Limb (tissue), 2 donors: Measurements from ENCODE around the gene KCNIP3.
"Not testable (repeated sequence)": the region's sequence is repeated elsewhere in the genome, so short reads cannot be mapped to it uniquely, and the experiment has no call there.

Source experiments
- DNase-seq, 2 donors: peaks; one replicate each; pipeline ENCODE4 v3.0.0-alpha.2; 2016; ENCODE audit errors: extremely low spot score in 2 of 2

The KCNIP3 gene

DNA sequence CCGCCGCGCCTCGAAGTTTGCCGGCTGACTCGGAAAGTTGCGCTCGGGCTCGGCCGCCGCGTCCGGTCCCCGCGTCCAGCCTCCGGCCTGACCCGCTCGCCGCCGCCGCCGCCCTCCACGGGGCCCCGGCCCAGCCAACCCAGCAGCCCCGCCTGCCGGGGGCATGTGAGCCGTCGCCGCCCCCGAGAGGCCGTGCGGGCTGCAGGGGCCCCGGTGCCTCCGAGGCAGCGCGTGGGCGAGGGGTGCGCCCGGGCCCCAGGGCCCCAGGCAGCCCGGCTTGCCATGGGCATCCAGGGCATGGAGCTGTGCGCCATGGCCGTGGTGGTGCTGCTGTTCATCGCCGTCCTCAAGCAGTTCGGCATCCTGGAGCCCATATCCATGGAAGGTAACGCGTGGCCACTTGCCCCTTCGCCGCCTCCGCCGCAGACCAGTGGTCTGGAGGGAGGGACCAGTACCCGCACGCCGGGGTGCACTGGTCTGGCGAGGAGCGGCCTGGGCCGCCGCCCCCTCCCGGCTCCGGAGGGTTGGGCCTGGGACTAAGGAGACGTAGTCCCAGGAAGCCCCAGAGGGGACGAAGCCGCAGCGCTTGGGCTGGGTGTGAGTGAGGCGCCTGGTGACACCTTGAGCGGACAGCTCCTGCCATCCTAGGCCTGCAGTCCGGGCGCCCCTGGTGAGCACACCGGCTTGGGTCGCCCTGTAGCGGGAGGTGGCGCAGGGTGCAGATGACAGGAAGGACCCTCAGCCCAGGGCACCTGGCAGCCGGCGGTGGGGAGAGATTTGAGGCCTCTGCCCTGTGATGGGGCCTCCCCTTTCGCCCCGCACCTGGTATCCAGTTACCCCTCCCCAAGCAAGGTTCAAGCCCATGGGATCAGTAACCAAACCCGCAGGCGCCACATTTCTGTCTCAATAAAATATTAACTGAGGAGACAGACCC, 49.9 kb downstream of the KCNIP3 start:
- peak in 1 of 2 donors; percentile 53 for DNase-seq

DNA sequence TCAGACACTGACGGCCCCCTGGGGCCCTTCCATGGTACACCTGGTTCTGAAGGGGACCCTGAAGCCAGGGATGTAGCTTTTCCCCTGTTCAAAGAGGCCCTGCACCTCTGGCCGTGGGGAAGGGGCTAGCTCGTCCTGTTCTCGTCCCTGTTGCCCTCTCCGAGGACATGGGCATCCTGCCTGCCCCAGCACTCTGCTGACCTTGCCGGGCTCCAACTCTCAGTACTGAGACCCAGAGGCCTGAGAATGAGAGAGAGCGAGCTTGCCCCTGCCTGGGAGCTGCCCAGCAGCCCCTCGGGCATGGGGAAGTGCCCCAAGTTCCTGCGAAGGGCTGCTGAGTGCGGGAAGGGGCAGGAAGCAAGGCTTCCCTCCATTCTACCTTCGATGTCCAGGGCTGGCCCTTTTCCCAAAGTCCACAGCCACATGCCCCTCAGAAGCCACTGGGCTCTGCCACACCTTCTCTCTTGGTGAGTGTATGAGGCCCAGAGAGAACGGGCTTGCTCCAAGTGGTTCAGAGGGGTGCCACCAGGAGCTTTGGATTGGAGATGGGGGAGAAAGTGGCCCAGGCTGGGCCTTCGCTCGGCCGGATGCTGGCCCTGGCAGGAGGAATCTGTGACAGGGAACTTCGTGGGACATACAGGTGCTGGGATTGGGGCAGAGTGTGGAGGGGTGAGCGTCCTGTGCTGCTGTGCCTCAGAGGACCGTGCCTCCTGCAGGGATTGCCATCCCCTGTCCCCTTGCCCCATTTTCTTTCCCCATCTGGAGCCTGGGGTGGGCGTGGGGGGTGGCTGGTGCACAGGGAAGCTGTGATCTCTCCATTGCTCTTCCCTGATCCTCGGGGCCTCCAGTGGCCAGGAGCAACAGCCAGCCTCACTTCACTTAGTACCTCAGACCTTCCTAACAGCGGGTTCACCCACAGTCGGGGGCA, 50.8 kb downstream of the KCNIP3 start:
- peak in 1 of 2 donors; percentile 31 for DNase-seq

DNA sequence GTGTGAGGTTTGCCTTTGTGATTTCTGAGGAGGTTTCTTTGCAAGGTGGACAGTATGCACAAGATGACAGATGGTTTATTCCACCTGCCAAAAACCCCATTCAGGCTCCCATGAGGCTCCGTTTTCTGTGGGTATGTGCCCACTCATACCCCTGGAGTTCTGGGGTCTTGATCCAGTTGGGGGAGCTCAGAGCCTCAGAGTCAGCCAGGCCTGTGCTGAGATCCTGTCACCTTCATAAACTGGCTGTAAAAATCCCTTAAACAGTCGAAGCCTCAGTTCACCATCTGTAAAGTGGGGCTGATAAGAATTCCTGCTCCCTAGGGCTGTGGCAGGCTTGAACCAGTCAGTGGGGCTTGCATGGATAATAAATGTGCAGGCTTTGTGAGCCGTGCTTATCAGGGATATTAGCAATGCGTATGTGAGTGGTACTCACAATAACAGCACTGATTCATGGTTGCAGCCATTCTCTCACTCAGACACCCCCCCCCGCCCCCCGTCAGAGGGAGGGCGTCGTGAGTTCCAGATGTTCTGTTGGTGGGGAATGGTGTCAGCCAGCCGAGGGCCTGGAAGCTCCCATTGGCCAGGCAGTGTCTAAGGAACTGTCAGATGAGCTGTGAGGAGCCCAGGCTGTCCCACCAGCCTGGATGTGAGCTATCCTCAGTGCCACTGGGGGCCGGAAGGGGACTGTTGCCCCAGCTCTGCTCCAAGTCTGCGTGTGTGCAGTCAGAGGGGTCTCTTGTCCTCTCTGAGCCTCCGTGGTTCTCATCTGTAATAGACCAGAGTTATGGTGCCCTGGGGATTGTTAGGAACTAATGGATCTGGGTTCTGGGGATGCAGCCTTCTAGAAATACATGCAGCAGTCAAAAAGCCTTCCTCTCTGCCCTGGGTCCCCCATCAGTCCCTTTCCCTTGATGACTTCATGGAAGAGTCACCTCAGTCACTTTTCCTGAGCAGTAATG, 51.7 kb downstream of the KCNIP3 start:
- peak in 1 of 2 donors; percentile 50 for DNase-seq

DNA sequence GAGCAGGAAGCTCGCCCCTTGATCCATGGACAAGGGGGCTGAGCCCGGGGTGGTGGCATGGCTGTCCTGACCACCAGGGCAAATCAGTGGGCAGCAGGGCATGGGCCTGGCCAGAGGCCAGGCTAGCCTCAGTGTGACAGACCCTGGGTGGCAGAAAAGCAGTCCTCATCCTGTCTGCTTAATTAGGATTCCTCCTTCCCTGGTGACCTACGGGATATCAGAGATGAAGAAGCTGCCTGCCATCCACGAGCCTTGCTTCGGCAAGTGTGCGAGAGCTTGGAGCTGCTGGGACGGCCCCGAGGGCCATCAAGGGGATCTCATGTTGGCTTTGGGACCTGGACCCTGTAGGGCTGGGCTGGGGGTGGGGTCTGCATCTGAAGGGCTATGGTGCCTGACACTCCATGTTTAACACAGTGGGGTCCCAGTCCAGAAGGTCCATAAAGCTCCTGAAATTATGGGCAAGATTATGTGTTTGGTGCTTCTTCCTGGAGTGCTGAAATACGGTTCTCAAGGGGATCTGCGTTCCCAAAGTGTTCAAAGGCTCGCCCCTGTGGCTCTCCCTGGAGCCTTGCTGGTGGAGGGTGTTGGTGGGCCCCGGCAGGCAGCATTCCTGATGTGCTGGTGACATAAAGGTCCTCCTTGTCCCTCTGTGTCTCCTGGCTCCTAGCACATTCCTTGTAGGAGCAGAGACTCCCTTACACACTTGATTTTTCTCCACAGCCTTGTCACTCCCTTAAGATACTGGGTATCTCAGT, 52.6 kb downstream of the KCNIP3 start:
- DNase-seq, result no peak

DNA sequence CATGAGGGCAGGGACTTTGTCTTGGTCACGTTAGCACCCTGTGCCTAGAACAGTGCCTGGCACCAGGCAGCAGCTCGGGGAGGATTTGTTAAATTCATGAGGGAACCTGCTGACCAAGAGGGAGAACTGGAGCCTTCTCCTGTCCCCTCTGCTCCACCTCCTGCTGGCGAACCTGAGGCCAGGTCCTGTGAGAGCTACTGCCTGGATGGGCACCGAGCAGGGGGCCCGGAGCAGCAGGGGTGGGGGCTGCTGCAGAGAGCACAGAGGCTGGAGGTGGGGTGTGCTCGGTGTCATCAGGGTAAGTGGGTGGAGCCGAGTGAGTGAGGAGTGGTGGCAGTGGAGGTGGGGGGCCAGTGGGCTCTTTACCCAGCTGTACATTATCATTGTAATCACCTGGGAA, 53.2 kb downstream of the KCNIP3 start:
- no peak for DNase-seq

DNA sequence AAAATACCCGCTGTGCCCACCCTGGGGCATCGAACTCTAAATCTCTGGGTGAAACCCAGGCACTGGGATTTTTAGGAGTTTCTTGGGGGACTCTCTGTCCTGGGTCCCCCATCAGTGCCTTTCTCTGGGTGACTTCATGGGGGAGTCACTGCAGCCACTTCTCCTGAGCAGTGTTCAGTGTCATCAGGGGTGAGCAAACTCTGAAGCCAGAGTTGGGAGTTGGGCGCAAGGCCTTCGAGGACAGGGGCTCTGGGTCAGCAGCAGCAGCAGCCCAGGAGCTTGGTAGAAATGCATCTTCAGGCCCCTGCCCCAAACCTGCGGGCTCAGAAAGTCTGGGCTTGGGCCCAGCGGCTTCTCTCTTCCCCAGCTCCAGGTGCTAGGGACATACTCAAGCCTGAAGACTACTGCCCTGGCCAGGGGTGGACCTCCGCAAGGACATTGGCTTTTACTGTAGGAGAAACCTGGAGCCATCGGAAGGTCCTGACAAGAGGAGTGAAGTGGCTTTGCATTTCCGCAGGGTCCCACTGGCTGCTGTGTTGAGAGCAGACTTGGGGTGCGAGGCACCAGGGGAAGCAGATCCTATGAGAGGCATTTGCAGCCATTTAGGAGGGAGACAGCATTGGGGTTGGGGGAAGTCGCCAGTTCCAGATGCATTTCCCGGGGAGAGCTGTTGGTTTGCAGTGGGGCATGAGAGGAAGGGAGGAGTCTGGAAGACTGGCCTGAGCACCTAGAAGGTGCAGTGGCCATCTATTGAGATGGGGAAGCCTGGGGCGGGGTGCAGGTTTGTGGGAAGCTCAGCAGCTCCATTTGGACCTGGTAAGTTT, 53.8 kb downstream of the KCNIP3 start:
- no peak for DNase-seq

DNA sequence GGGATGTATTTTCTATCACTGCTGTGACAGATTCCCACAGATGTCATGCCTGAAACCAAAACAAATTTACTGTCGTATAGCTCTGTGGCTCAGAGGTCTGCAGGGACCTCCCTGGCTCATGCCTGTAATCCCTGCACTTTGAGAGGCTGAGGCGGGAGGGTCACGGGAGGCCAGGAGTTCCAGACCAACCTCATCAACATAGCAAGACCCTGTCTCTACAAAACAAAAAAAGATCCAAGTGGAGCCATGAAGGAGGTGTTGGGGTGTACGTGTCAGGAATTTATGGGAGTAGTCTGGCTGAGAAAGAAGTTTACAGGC, 54.4 kb downstream of the KCNIP3 start:
- DNase-seq, result no peak

DNA sequence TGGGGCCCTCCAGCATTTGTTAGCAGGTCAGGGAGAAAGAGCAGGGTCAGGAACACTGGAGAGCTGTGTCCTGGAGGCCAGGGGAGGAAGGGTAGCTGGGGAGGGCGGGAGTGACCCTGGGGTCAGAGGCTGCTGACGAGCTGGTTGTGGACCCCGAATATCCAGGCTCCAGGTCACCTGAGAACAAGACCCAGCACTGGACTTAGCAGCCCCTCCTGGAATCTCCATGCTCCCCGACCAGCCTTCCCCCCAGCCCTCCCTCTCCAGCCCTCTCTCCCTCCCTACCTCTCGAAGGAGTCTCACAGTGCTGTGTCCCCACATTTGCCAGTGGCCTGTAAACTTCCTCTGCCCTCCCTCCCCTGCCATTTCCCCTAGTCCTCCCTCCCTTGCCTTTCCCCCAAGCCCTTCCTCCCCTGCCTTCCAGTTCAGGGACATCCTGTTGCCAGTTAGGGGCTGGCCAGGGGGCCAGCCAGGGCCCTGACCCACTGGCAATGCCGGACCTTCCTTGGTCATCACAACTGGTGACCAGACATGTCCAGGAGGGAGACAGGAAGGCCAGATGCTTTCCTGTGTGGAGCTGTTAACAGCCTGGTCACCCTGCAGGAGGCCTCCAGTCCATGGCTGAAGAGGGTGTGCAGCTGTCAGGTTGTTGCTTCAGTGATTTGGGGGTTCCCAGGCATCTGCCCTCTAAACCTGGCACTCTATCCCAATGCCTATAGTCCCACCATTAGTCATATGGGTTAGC, 55.3 kb downstream of the KCNIP3 start:
- no peak for DNase-seq

DNA sequence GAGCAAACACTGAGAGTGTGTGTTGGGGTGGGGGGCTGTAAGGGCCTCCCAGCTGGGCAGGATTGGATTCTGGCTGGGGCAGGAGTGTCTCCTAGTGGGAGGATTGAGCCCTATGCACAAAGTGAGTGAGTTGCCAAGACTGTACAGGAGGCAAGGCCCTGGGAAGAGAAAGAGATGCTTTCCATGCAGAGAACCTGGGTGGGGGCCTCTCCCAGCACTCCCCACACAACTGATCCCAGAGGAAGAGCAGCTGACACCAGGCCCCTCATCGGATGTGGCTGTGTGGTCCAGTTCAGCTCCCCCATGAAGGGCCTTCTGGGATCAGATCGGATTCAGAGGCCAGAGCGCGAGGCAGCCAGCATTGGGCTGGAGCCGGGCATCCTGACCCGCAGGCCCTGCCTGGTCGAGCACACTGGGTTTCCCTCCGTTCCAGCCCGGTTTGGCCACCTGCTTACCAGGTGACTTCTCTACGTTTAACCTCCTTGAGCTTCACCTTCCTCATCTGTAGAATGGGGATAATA, 56.0 kb downstream of the KCNIP3 start:
- DNase-seq, result no peak

DNA sequence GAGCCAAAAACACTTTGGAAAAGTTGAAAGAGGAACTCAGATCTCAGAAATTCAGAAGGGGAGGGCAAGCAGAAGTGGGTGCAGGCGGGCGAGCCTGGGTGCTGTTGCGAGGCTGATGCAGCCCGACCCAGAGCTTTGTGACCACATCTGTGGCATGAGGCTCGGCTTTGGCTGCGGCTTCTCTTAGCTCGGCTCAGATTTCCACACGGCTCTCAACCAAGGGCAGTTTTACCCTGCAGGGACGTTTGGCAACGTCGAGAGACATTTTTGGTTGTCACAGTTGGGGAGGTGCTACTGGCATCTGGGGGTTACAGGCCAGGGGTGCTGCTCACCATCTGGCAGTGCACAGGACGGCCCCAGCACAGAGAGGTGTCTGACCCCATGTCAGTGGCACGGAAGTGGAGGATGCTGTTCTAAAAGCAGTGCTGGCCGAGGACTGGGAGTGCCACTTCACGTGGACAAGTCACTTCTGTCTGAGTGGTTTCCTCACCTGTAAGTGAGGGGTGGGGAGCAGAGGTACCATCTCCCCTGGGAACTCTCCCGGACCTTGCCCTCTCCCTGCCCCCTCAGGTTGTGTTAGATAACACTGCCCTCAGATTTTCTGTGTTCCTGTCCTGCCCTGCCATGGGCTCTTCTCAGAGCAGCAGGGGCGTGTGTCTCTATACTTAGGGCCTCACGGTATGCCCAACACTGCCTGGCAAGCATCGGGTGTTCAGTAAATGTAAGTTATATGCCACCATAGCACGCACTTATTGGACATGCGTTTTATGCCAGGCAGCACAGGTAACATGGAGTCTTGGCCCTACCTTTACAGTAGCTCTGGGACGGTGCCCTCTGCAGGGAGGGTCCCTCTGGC, 56.7 kb downstream of the KCNIP3 start:
- DNase-seq, result no peak

DNA sequence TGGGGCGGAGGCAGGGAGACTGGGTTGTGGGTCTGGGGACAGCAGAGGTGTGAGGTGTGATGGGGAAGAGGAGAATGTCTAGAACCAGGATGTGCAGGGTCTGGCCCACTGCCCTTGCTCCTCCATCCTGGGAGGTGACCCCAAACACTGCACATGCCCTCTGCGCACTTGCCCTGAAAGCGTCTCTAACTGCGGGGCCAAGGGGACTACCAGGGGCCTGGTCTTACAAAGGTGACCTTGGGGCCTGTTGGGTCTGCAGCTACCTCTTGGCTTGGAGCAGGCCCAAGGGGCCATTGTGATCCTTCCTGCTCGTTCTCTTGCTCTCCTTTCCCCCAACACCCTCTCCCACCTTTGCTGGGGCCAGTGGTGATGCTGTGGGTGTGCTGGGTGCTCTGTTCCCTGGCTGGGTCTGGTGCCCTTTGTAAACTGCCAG, 57.3 kb downstream of the KCNIP3 start:
- no peak for DNase-seq

DNA sequence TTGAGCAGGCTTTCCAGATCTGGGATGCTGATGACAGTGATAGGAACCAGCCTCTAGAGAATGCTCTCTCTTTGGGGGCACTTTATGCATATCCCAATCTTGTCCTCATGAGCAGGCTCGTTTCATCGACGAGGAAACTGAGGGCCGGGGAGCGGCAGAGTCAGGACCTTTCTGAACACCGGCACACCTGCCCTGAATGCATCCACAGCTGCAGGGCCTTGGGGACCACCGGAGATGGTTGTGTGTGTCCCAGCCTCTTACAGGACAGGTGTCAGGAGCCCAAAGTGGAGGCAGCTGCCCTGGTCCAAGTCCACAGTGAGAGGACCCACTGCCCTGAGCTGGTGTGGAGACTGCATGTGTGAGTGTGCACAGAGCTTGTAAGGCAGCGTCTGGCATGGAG, 57.8 kb downstream of the KCNIP3 start:
- no peak for DNase-seq

DNA sequence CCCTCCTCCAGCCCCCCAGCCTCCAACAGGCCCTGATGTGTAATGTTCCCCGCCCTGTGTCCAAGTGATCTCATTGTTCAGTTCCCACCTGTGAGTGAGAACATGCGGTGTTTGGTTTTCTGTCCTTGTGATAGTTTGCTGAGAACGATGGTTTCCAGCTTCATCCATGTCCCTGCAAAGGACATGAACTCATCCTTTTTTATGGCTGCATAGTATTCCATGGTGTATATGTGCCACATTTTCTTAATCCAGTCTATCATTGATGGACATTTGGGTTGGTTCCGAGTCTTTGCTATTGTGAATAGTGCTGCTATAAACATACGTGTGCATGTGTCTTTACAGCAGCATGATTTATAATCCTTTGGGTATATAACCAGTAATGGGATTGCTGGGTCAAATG, 58.3 kb downstream of the KCNIP3 start:
- DNase-seq, result not testable (repeated sequence)

DNA sequence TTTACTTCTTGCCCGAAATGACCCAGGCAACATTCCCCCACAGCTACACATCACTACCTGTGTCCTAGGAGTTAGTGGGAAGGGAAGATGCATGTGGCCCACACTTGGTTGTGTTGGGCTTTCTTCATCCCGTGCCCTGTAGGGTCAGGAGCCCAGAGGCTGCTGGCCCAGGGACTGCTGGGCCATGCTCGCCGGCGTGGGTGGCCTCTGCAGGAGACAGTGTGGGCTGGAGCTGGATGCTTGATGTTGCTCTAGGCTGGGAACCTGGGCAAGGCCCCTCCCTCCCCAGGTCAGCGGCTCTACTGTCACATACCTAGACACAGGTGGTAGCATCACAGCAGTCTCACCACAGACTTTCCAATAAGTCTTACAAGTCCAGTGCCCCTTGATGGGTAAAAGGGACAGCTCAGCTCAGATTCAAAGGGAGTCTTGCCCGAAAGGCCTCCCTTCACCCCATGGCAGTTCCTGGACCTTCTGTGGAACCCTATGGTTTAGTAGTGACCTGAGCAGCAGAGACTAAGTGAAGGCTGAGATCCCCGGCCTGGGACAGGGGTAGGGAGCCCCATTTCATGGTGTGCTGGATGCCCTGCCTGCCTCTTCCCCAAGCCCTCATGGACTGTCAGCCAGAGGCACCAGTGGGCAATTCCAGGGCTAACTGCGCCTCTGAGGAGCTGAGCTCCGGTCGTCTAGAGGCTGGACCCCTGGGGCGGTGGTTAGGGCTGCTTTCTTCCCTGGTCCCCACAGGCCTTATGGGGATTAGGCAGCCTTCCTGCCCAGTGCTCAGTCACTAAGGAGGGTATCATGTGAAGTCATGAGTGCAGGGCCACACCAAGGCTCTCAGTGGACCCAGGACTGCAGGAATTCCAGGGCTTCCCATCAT, 59.9 kb downstream of the KCNIP3 start:
- DNase-seq, result no peak

DNA sequence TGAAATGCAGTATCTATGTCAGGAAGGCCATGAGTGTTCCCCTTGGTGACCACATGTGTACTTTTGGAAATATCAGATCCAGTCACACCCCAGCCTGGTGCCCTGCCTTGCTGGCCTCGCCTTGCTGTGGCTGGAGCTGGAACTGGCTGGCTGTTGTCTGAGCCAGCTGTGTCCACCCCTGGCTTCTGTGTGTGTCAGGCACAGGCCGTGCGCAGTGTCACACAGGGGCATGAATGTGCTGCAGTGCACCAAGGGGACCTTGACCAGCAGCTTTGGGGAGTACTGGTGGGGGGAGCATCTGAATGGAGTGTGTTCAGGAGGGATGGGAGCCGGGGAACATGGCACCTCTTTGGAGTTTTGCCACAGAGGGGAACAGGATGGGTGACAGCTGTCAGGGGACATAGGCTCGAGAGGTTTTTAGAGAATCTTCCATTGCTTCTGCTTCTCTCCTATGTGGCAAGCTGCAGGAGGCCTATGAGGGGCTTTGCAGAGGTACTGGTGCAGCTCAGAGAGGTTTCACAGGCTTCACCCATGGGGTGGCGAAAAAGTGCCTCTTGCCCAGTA, 60.7 kb downstream of the KCNIP3 start:
- no peak for DNase-seq

DNA sequence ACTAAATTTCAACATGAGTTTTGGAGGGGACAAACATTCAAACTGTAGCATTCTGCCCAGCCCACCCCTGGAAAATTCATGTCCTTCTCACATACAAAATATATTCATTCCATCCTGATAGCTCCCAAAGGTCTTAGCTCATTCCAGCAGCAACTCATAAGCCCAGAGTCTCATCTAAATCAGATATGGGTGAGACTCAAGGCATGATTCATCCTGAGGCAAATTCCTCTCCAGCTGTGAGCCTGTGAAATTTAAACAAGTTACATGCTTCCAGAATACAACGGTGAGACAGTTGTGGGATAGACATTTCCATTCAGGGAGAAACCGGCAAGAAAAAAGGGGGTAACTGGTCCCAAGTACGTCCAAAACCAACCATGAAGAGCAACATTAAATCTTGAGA, 61.9 kb downstream of the KCNIP3 start:
- no peak for DNase-seq
